H1 (cell line): ENCODE results near the gene SARS2. TPM values are rescaled to one million over a fixed set of nuclear protein-coding genes. Genes with fewer than 3 reads are reported as not detected.
A peak's percentile ranks its signal among the peaks of the same experiment; 100 is the strongest.

Source experiments
- ASH2L ChIP-seq: fragments of 200-600, 300-600 bp; sonication (generic); IDR thresholded peaks from one replicate; pipeline ENCODE4 v1.7.1; 2017; ENCODE audit warnings: low read length
- CBX8 ChIP-seq: fragments of 300-800, 300-1000 bp; sonication (generic); IDR thresholded peaks from 2 replicates; pipeline ENCODE4 v1.7.1; 2016; ENCODE audit warnings: low read depth, low read length, borderline replicate concordance
- CHD2 ChIP-seq: IDR thresholded peaks from 2 replicates; pipeline ENCODE4 v1.6.1; 2012; ENCODE audit warnings: low read length, improper control_type of control experiment
- CREB1 ChIP-seq: IDR thresholded peaks from 2 replicates; pipeline ENCODE4 v1.6.1; 2012; ENCODE audit warnings: inconsistent platforms
- EGR1 ChIP-seq: IDR thresholded peaks from 2 replicates; pipeline ENCODE4 v1.6.1; 2011; ENCODE audit warnings: low read depth, low read length, borderline replicate concordance
- EZH2 ChIP-seq: fragments of 200-600 bp; sonication (generic); IDR thresholded peaks from 2 replicates; pipeline ENCODE4 v1.7.1; 2012; ENCODE audit warnings: low read depth, mild to moderate bottlenecking, moderate library complexity, low read length, inconsistent platforms; ENCODE audit not compliant: severe bottlenecking
- HDAC2 ChIP-seq, 2 experiments: fragments of 300-600 bp in 1 of 2; sonication (generic) in 1 of 2; IDR thresholded peaks; 2 replicates each; pipeline ENCODE4 v1.6.1; 2011 to 2012; ENCODE audit warnings: low read depth in 2 of 2, low read length in 2 of 2, mild to moderate bottlenecking in 2 of 2, moderate library complexity in 2 of 2, borderline replicate concordance in 1 of 2, inconsistent platforms in 1 of 2
- JUN ChIP-seq: IDR thresholded peaks from 2 replicates; pipeline ENCODE4 v1.6.1; 2011; ENCODE audit warnings: low read depth, mild to moderate bottlenecking, improper control_type of control experiment, low read length
- KDM5A ChIP-seq: fragments of 200-600 bp; IDR thresholded peaks from 2 replicates; pipeline ENCODE4 v1.7.1; 2012; ENCODE audit warnings: mild to moderate bottlenecking, low read length, inconsistent platforms, mixed read lengths
- NANOG ChIP-seq: IDR thresholded peaks from 2 replicates; pipeline ENCODE4 v1.6.1; 2011; ENCODE audit warnings: low read length, low read depth, mild to moderate bottlenecking, inconsistent platforms; ENCODE audit not compliant: insufficient read depth, poor library complexity, severe bottlenecking
- NRF1 ChIP-seq: IDR thresholded peaks from 2 replicates; pipeline ENCODE4 v1.6.1; 2011; ENCODE audit warnings: mild to moderate bottlenecking, low read depth, low read length, improper control_type of control experiment
- POLR2AphosphoS5 ChIP-seq: IDR thresholded peaks from 2 replicates; pipeline ENCODE4 v1.6.1; 2011; ENCODE audit warnings: low read depth, low read length
- RAD21 ChIP-seq, 2 experiments: IDR thresholded peaks in 1 of 2; conservative IDR thresholded peaks in 1 of 2; 2 replicates each; pipeline ENCODE4 v1.6.1; 2011; ENCODE audit warnings: low read depth in 2 of 2, low read length in 2 of 2, improper control_type of control experiment in 1 of 2, inconsistent platforms in 1 of 2, mild to moderate bottlenecking in 1 of 2, moderate library complexity in 1 of 2
- RBBP5 ChIP-seq: IDR thresholded peaks from 2 replicates; pipeline ENCODE4 v1.7.1; 2012; ENCODE audit warnings: low read depth, mild to moderate bottlenecking, inconsistent platforms, low read length, moderate library complexity, borderline replicate concordance
- SIN3A ChIP-seq, 2 experiments: IDR thresholded peaks in 1 of 2; conservative IDR thresholded peaks in 1 of 2; 2 replicates each; pipeline ENCODE4 v1.6.1; 2011 to 2012; ENCODE audit warnings: low read length in 2 of 2, improper control_type of control experiment in 1 of 2, low read depth in 1 of 2, mild to moderate bottlenecking in 1 of 2
- SIRT6 ChIP-seq: IDR thresholded peaks from one replicate; pipeline ENCODE4 v1.7.1; 2012; ENCODE audit warnings: low read length, inconsistent platforms
- SIX5 ChIP-seq: IDR thresholded peaks from 2 replicates; pipeline ENCODE4 v1.6.1; 2011; ENCODE audit warnings: mild to moderate bottlenecking, low read depth, low read length
- SP1 ChIP-seq: IDR thresholded peaks from 2 replicates; pipeline ENCODE4 v1.6.1; 2011; ENCODE audit warnings: low read depth, low read length
- SP2 ChIP-seq: IDR thresholded peaks from 2 replicates; pipeline ENCODE4 v1.6.1; 2012; ENCODE audit warnings: mild to moderate bottlenecking, low read length, inconsistent platforms
- SRF ChIP-seq: IDR thresholded peaks from 2 replicates; pipeline ENCODE4 v1.6.1; 2011; ENCODE audit warnings: mild to moderate bottlenecking, low read depth, low read length, moderate library complexity
- SUZ12 ChIP-seq: fragments of 200-600 bp; sonication (generic); IDR thresholded peaks from 2 replicates; pipeline ENCODE4 v1.6.1; 2012; ENCODE audit warnings: mild to moderate bottlenecking, inconsistent platforms, low read length, moderate library complexity, mixed read lengths
- TAF7 ChIP-seq: optimal IDR thresholded peaks from 2 replicates; pipeline ENCODE3; 2011; ENCODE audit warnings: low read depth, mild to moderate bottlenecking, inconsistent platforms, low read length, moderate library complexity, borderline replicate concordance
- TEAD4 ChIP-seq: IDR thresholded peaks from 2 replicates; pipeline ENCODE4 v1.6.1; 2012; ENCODE audit warnings: low read depth, low read length, inconsistent platforms, mixed read lengths
- YY1 ChIP-seq: IDR thresholded peaks from 2 replicates; pipeline ENCODE4 v1.6.1; 2011; ENCODE audit warnings: low read depth, mild to moderate bottlenecking, low read length
- ZNF274 ChIP-seq: IDR thresholded peaks from 2 replicates; pipeline ENCODE4 v1.7.0; 2012; ENCODE audit warnings: low read length, borderline replicate concordance; ENCODE audit errors: extremely low read depth
- polyA plus RNA-seq, 7 experiments: library from polyadenylated mRNA; depleted of rRNA in 3 of 7; stranded (reverse) in 5 of 7; unstranded in 2 of 7; fragments of >200 nt in 5 of 7; fragments of 200-250 nt in 2 of 7; gene quantifications; 1 replicate in 5 of 7; 2 replicates in 1 of 7; 4 replicates in 1 of 7; pipeline versions ENCODE4 v1.2.1 to v1.2.3, GENCODE V29; 2011 to 2013; ENCODE audit warnings: missing spikeins in 2 of 7, mixed read lengths in 2 of 7
- total RNA-seq: library from RNA; stranded (reverse); fragmentation: NEBNext Ultra II Directional; extraction: Animal tissue kit (Norgen Biotek cat#: 25700); gene quantifications from 2 replicates; pipeline ENCODE4 v1.2.1, GENCODE V29; 2021

SARS2 gene
- total and polyA plus RNA-seq, 2 of the 8 experiments (the other 6 are each of a cell fraction or from before 2014, with no cell fraction given): 68.0 to 102 TPM

DNA sequence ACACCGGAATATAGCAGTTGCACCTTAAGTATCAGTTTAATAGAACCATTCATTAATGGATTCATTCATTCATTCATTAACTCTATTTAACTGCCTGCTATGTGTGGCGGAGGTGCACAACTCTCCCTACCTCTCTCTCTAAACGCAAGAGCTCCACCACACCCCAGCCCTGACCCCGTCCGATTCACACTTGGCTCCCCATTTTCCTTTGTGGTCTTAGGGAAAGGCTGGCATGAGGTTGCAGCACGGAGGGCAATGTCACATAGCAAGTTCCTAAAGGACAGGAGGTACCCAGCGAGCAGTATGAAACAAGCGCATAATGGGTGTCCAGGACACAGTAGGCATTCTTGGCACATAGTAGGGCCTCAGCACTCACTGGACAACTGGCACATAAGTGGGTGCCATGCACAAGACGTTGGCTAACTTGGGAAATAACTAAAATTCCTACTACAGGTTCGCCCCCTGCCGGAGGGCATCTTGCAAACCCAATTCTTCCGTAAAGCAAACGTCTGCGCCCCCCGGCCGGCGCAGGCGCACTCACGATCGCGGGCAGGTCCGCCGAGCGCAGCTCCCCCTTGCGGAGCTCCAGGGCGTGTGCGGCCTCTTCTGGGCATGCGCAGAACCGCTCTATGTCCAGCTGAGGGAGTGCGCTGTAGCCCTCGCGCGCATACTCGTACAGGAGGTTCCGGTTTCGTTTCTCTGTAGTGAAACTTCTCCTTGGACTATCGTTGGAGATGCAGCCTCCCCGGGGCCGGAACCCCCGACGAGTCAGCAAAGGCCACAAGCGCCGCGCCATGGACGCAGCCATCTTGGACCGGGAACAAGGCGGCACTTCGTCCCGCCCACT, at the start of gene SARS2 (continued):
- TF ChIP-seq JUN (no peak), SIX5 (no peak), TAF7 (peak; percentile 93), YY1 (peak; percentile 99), NANOG (no peak), RBBP5 (peak; percentile 94), HDAC2 (IDR thresholded peaks at IDR 0.05; ENCODE audit: borderline replicate concordance in 1 of 2, low read depth in 2 of 2, low read length in 2 of 2) (0 out of 4 replicates have a peak, but pooled peaks of 1 of the 2 experiments have one; percentile 1), SP1 (no peak), NRF1 (peak; percentile 86), CREB1 (no peak), RAD21 (IDR thresholded peaks at IDR 0.05 in 1 of 2, conservative IDR thresholded peaks at IDR 0.05 in 1 of 2; ENCODE audit: low read depth in 2 of 2, low read length in 2 of 2) (peak; percentile 55 to 62), SUZ12 (no peak), TEAD4 (peak; percentile 88), EZH2 (no peak), KDM5A (peak; percentile 72; the same call in 1 of the 2 replicates), SIN3A (conservative IDR thresholded peaks at IDR 0.05 in 1 of 2, IDR thresholded peaks at IDR 0.05 in 1 of 2; ENCODE audit: low read depth in 1 of 2, low read length in 2 of 2) (peak in 1 of 2 experiments; percentile 69; a peak in 1 of 4 replicates), CBX8 (no peak), ZNF274 (no peak), EGR1 (no peak), SIRT6 (no peak), ASH2L (peak; percentile 98), CHD2 (no peak), SP2 (no peak), POLR2AphosphoS5 (peak; percentile 97), SRF (no peak)
